RWPE2 (cell line): ENCODE data around the gene KAZALD1.

Source experiments
- ATAC-seq: fragments of 200-7000 bp; cut with Tn5 transposase; 3 replicates; pipeline ENCODE4 v1.9.1; 2021; ENCODE audit warnings: low read depth
- DNase-seq: peaks from one replicate; pipeline ENCODE4 v3.0.0-alpha.2; 2020; ENCODE audit warnings: low spot score
- H3K27ac ChIP-seq: fragments of 450-650 bp; 2 replicates; pipeline ENCODE4 v1.5.1; 2017; ENCODE audit warnings: mild to moderate bottlenecking; ENCODE audit not compliant: poor library complexity, severe bottlenecking
- H3K27me3 ChIP-seq: fragments of 250-450 bp; sonication (Bioruptor Pico); 2 replicates; pipeline ENCODE4 v1.5.1; 2021; ENCODE audit warnings: mild to moderate bottlenecking, moderate library complexity; ENCODE audit not compliant: insufficient read depth, poor library complexity, severe bottlenecking
- H3K36me3 ChIP-seq: fragments of 250-450 bp; sonication (Bioruptor Pico); 2 replicates; pipeline ENCODE4 v1.5.1; 2020; ENCODE audit warnings: low read depth, mild to moderate bottlenecking, moderate library complexity
- H3K4me1 ChIP-seq: fragments of 250-450 bp; sonication (Bioruptor Pico); 2 replicates; pipeline ENCODE4 v1.5.1; 2021; ENCODE audit warnings: mild to moderate bottlenecking, moderate library complexity; ENCODE audit not compliant: insufficient read depth, poor library complexity, severe bottlenecking
- H3K4me3 ChIP-seq: fragments of 250-450 bp; sonication (Bioruptor Pico); 2 replicates; pipeline ENCODE4 v1.5.1; 2021; ENCODE audit warnings: mild to moderate bottlenecking, moderate library complexity; ENCODE audit not compliant: severe bottlenecking
- H3K9me3 ChIP-seq: fragments of 250-450 bp; sonication (Bioruptor Pico); 2 replicates; pipeline ENCODE4 v1.5.1; 2021; ENCODE audit warnings: mild to moderate bottlenecking, moderate library complexity; ENCODE audit not compliant: severe bottlenecking
- TF ChIP-seq, protein P1 (sequence below): fragments of 450-650 bp; IDR thresholded peaks from one replicate; pipeline ENCODE4 v1.5.1; 2017; ENCODE audit warnings: mild to moderate bottlenecking, moderate library complexity; ENCODE audit not compliant: poor library complexity, severe bottlenecking

The KAZALD1 gene

GRCh38 chr10:101091546-101092290, 29.9 kb downstream of the KAZALD1 start:
- H3K9me3 ChIP-seq = no peaks in the 10 kb centered on the region
- H3K27ac ChIP-seq = no peak overlapping the region
- peaks cover 3% of the 10 kb centered on the region for H3K27me3 ChIP-seq
- H3K4me3 ChIP-seq = no peak overlapping the region
- ATAC-seq = no peak
- no peaks in the 10 kb centered on the region for H3K36me3 ChIP-seq
- TF ChIP-seq, protein P1, sequence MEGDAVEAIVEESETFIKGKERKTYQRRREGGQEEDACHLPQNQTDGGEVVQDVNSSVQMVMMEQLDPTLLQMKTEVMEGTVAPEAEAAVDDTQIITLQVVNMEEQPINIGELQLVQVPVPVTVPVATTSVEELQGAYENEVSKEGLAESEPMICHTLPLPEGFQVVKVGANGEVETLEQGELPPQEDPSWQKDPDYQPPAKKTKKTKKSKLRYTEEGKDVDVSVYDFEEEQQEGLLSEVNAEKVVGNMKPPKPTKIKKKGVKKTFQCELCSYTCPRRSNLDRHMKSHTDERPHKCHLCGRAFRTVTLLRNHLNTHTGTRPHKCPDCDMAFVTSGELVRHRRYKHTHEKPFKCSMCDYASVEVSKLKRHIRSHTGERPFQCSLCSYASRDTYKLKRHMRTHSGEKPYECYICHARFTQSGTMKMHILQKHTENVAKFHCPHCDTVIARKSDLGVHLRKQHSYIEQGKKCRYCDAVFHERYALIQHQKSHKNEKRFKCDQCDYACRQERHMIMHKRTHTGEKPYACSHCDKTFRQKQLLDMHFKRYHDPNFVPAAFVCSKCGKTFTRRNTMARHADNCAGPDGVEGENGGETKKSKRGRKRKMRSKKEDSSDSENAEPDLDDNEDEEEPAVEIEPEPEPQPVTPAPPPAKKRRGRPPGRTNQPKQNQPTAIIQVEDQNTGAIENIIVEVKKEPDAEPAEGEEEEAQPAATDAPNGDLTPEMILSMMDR = no peak
- H3K4me1 ChIP-seq = no peaks in the 10 kb centered on the region
- no peak for DNase-seq

- no peak overlapping the region for H3K27ac ChIP-seq
- TF ChIP-seq, protein P1 = no peak
Observed at GRCh38 chr10:101092881-101093354, 31.1 kb downstream of the KAZALD1 start.

GRCh38 chr10:101094121-101094879, 32.5 kb downstream of the KAZALD1 start:
- Histone ChIP-seq H3K9me3 (no peaks in the 10 kb centered on the region), H3K36me3 (no peaks in the 10 kb centered on the region), H3K27me3 (no peaks in the 10 kb centered on the region), H3K27ac (no peak overlapping the region), H3K4me1 (no peaks in the 10 kb centered on the region), H3K4me3 (no peak overlapping the region)
- DNase-seq (no peak), ATAC-seq (no peak)
- TF ChIP-seq, protein P1 = no peak

More at GRCh38 chr10:101092881-101093354, 31.1 kb downstream of the KAZALD1 start:
- H3K4me3 ChIP-seq = no peak overlapping the region
- DNase-seq (no peak), ATAC-seq (no peak)
- no peaks in the 10 kb centered on the region for H3K36me3 ChIP-seq
- no peaks in the 10 kb centered on the region for H3K4me1 ChIP-seq
- H3K27me3 ChIP-seq = peaks cover 3% of the 10 kb centered on the region
- no peaks in the 10 kb centered on the region for H3K9me3 ChIP-seq

GRCh38 chr10:101095004-101095403, 33.2 kb downstream of the KAZALD1 start:
- Histone ChIP-seq H3K36me3 (no peaks in the 10 kb centered on the region), H3K27me3 (no peaks in the 10 kb centered on the region), H3K9me3 (no peaks in the 10 kb centered on the region), H3K27ac (no peak overlapping the region), H3K4me1 (no peaks in the 10 kb centered on the region), H3K4me3 (no peak overlapping the region)
- ATAC-seq (no peak), DNase-seq (no peak)
- TF ChIP-seq, protein P1 = no peak
